ENCODE results near the gene NLGN1. TPM values are rescaled to one million over a fixed set of nuclear protein-coding genes. Genes with fewer than 3 reads are reported as not detected.
A peak's percentile ranks its signal among the peaks of the same experiment; 100 is the strongest.

NLGN1 gene
- total and polyA plus RNA-seq, 12 donors = 0.88 to 19.9 (median 12.6) TPM

DNA sequence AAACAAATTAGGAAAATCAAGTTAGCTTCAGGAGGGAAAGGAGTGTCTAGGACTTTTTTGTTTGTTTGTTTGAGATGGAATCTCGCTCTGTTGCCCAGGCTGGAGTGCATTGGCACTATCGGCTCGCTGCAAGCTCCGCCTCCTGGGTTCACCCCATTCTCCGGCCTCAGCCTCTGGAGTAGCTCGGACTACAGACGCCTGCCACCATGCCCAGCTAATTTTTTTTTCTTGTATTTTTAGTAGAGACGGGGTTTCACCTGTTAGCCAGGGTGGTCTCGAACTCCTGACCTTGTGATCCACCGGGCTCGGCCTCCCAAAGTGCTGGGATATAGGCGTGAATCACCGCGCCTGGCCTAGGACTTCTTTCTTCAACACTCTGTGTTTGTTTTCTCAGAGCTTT, 171.1 kb downstream of the NLGN1 start:
- ATAC-seq = no peak
- intact Hi-C loops (cut with DNase I) = no loop called here

DNA sequence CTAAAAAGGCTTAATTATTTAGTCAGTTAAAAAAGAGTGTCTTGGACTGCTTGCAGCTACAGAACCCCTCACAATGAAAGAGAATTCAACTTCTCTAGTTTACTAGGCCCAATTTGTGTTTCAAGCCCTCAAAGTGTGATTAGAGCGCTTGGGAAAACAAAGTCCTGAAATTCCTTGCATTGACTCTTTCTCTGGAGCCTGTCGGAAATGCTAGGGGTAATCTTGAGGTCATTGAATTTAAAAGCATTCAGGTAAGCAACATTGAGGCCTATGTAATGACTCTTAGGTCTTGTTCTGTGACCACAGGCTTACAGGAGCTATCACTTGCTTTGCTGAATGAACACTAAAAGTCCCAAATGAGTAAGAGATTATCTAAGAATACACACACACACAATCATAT, 186.0 kb downstream of the NLGN1 start:
- Histone ChIP-seq H3K27ac (no peak overlapping the region), H3K27me3 (peaks cover 0 to 35% (median 0%) of the 10 kb centered on the region in 7 donors), H3K4me3 (no peak overlapping the region), H3K36me3 (no peaks in the 10 kb centered on the region), H3K4me1 (peaks cover 0 to 4% (median 0%) of the 10 kb centered on the region in 9 donors), H3K9me3 (no peaks in the 10 kb centered on the region)
- no peak for TF ChIP-seq CTCF (IDR thresholded peaks at IDR 0.05)
- WGBS, 2 donors = 93 to 94% methylated on average over 2 of the region's 2 CpGs
- no peak for ATAC-seq
- intact Hi-C loops (cut with DNase I) = no loop called here
- no peak for DNase-seq

More for the DNA sequence above, 171.1 kb downstream of the NLGN1 start:
- no peaks in the 10 kb centered on the region for H3K27me3 ChIP-seq
- 92 to 94% methylated on average over 14 of the region's 14 CpGs for WGBS, 2 donors
- no peak overlapping the region for H3K4me3 ChIP-seq
- no peak for DNase-seq
- H3K27ac ChIP-seq = no peak overlapping the region
- no peaks in the 10 kb centered on the region for H3K4me1 ChIP-seq
- no peaks in the 10 kb centered on the region for H3K36me3 ChIP-seq
- no peak for TF ChIP-seq CTCF (IDR thresholded peaks at IDR 0.05)
- H3K9me3 ChIP-seq = no peaks in the 10 kb centered on the region

DNA sequence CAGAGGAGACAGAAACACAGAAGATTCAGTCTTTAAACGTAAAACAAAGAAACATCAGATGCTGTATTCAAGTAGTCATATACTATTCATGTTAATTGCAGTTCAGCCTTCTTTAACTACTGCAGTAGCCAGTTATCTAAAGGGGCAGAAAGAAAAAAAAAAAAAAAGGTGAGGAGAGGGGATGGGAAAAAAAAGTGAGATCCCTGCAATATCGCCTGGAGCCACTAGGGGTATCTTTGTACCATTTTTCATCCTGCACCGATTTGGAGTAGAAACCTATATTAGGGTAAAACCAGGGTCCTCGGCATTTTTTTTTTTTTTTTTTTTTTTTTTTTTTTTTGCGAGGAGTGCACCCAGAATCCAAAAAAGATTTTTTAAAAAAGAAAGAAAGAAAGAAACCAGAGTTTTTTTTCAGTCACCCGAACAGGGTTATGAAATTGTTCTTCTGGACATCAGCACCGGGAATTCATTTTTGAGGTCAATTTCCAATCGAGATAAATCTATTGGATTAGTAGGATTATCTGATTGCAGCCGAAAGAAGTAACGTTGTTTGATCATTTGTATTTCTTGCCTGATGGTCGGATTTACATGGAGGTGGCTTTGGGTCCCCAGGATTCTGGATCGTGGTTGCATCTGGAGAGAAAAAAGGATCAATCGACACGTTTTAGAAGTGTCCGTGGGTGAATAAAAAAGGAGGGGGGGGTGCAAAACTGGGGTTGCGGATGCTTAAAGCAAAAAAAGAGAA, 186.7 kb downstream of the NLGN1 start:
- peaks cover 0 to 35% (median 0%) of the 10 kb centered on the region in 7 donors for H3K27me3 ChIP-seq
- peak; percentile 27 to 68 (median 63) for TF ChIP-seq CTCF (IDR thresholded peaks at IDR 0.05)
- DNase-seq = peak in 1 of 2 donors; percentile 11
- peak in 5 of 8 donors; percentile 25 to 75 (median 58) for ATAC-seq
- peaks cover 0 to 4% (median 0%) of the 10 kb centered on the region in 9 donors for H3K4me1 ChIP-seq
- intact Hi-C loops (cut with DNase I) = no loop called here
- no peaks in the 10 kb centered on the region for H3K9me3 ChIP-seq
- H3K36me3 ChIP-seq = no peaks in the 10 kb centered on the region
- H3K27ac ChIP-seq = peak overlapping the region in 1 of 10 donors; percentile 50
- 6 to 7% methylated on average over 16 of the region's 16 CpGs for WGBS, 2 donors
- peak overlapping the region; percentile 33 to 60 (median 52) for H3K4me3 ChIP-seq

- peak; percentile 24 to 26 for DNase-seq
- peak; percentile 55 to 93 (median 86) for ATAC-seq
- Histone ChIP-seq H3K9me3 (no peaks in the 10 kb centered on the region), H3K4me1 (peaks cover 0 to 4% (median 0%) of the 10 kb centered on the region in 9 donors), H3K36me3 (no peaks in the 10 kb centered on the region), H3K27ac (peak overlapping the region in 4 of 10 donors; percentile 11 to 63 (median 36)), H3K27me3 (peaks cover 0 to 35% (median 0%) of the 10 kb centered on the region in 7 donors), H3K4me3 (peak overlapping the region; percentile 33 to 60 (median 52))
- intact Hi-C loops (cut with DNase I) = no loop called here
- TF ChIP-seq CTCF (IDR thresholded peaks at IDR 0.05) = no peak
- WGBS, 2 donors = 2 to 3% methylated on average over 47 of the region's 47 CpGs
Measured at GRCh38 chr3:173584838-173585831, 187.6 kb downstream of the NLGN1 start.

All from heart right ventricle (tissue), 16 donors.